Measurements from ENCODE around the gene RBM20. TPM values are rescaled to one million over a fixed set of nuclear protein-coding genes. Genes with fewer than 3 reads are reported as not detected.
A peak's percentile ranks its signal among the peaks of the same experiment; 100 is the strongest.
"Not testable (repeated sequence)": the region's sequence is repeated elsewhere in the genome, so short reads cannot be mapped to it uniquely, and the experiment has no call there.

RBM20 gene
- total and polyA plus RNA-seq, 5 donors = 34.3 to 92.0 (median 66.6) TPM

GRCh38 chr10:110649347-110650264 lies 5.5 kb downstream of the RBM20 start:
- ATAC-seq = no peak
- WGBS = 48% methylated on average over 6 of the region's 6 CpGs
- Histone ChIP-seq H3K4me3 (ENCODE audit: low read length) (no peak overlapping the region), H3K4me1 (ENCODE audit: control insufficient read depth, insufficient read depth, low read length) (peaks cover 2% of the 10 kb centered on the region), H3K9me3 (ENCODE audit: control insufficient read depth, low read length) (no peaks in the 10 kb centered on the region), H3K27me3 (ENCODE audit: control insufficient read depth, insufficient read depth) (peaks cover 3% of the 10 kb centered on the region), H3K27ac (ENCODE audit: low read length) (peak overlapping the region; percentile 6)
- no peak for DNase-seq
- intact Hi-C loops (cut with DNase I) = no loop called here

DNA sequence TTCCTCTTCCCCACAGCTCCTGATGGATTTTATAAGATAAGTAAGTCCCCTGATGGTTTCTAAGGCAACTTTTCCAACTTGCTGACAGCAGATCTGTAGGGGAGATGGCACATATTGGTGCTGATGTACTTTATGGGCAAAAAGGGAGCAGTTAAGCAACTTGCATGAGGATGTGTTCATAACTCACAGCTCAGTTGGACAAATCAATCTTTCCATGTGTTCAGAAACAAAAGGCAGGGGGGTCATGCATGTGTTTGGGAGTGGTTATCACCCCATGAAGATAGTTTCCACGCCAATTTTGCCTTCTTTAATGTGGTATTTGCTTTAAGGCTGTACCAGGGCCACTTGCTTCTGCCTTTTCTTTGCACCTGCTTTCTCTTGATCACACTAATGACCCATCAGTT lies 6.1 kb downstream of the RBM20 start:
- ATAC-seq (no peak), DNase-seq (no peak)
- Histone ChIP-seq H3K4me1 (ENCODE audit: control insufficient read depth, insufficient read depth, low read length) (peaks cover 2% of the 10 kb centered on the region), H3K9me3 (ENCODE audit: control insufficient read depth, low read length) (no peaks in the 10 kb centered on the region), H3K27ac (ENCODE audit: low read length) (no peak overlapping the region), H3K4me3 (ENCODE audit: low read length) (no peak overlapping the region), H3K27me3 (ENCODE audit: control insufficient read depth, insufficient read depth) (peaks cover 3% of the 10 kb centered on the region)
- intact Hi-C loops (cut with DNase I) = no loop called here
- WGBS = 54% methylated on average over 1 of the region's 1 CpG

DNA sequence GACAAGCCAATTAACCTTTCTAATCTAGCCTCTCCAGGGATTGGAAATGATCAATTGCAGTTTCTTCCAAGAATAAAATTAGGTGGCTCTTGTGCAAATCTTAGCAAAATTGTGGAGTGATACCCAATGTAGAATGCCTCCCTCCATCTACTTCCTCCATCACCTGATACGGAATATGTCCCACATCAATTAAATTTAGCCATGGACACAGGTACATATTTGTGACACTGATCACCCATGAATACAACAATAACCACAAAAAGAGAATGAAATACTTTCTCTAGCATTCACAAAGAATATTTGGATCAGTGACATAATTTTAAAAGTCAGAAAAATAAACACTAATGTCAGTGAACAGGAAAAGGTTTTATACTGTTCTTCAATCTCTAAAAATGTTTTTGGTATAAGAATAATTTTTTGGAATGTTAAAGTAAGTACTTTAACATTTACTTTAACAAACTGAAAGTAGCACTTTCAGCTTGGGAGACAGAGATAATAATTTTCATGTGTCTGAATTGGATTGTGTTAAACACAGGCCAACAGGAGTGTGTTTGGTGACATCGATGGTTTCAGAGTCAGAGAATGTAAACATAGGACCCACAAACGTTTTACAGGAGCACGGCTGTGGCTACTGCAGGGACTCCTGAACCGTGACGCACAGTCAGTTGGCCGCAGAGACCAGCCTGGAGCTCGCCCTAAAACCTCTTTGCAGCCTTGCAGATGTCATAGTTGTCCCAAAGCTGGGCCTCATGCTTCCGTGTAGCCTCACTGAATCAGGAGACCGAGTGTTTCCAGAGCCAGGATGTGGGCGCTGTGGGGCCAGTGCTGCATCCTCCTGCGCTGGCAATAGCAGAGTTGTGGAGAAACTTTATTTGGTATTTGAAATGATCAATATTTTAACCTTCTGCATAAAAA lies 7.2 kb downstream of the RBM20 start:
- Histone ChIP-seq H3K27me3 (ENCODE audit: control insufficient read depth, insufficient read depth) (peaks cover 3% of the 10 kb centered on the region), H3K9me3 (ENCODE audit: control insufficient read depth, low read length) (no peaks in the 10 kb centered on the region), H3K4me3 (ENCODE audit: low read length) (no peak overlapping the region), H3K4me1 (ENCODE audit: control insufficient read depth, insufficient read depth, low read length) (peaks cover 2% of the 10 kb centered on the region), H3K27ac (ENCODE audit: low read length) (peak overlapping the region; percentile 37)
- peak in 1 of 3 donors; percentile 36 for DNase-seq
- peak; percentile 59 to 71 for ATAC-seq
- intact Hi-C loops (cut with DNase I) = no loop called here
- WGBS = 23% methylated on average over 12 of the region's 12 CpGs

- ATAC-seq = peak in 1 of 2 donors; percentile 33
- intact Hi-C loops (cut with DNase I) = no loop called here
- Histone ChIP-seq H3K27ac (ENCODE audit: low read length) (no peak overlapping the region), H3K27me3 (ENCODE audit: control insufficient read depth, insufficient read depth) (no peaks in the 10 kb centered on the region), H3K4me3 (ENCODE audit: low read length) (no peak overlapping the region), H3K9me3 (ENCODE audit: control insufficient read depth, low read length) (no peaks in the 10 kb centered on the region), H3K4me1 (ENCODE audit: control insufficient read depth, insufficient read depth, low read length) (peaks cover 2% of the 10 kb centered on the region)
- 68% methylated on average over 6 of the region's 6 CpGs for WGBS
- DNase-seq = no peak
These were observed 8.5 kb downstream of the RBM20 start for GRCh38 chr10:110652475-110653118.

DNA sequence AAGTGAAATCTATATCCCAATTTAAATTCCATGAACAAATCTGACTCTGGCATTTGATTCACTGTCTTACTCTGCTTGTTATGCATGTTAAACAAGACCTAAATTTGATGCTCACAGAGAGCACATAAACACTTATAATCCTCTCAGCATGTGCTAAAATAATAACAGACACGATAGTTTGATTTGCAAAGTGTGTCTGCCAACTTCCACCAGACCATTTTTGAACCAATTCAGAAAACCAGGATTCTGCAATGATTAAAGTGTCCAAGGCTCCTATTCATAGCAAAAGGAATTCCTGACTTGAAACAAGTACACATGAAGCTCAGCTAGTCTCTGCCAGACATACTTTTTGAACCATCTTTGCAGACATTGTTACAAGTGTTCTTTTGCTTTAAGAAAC lies 11.2 kb downstream of the RBM20 start:
- Histone ChIP-seq H3K4me1 (ENCODE audit: control insufficient read depth, insufficient read depth, low read length) (peaks cover 4% of the 10 kb centered on the region), H3K9me3 (ENCODE audit: control insufficient read depth, low read length) (no peaks in the 10 kb centered on the region), H3K27ac (ENCODE audit: low read length) (no peak overlapping the region), H3K27me3 (ENCODE audit: control insufficient read depth, insufficient read depth) (no peaks in the 10 kb centered on the region), H3K4me3 (ENCODE audit: low read length) (no peak overlapping the region)
- intact Hi-C loops (cut with DNase I) = no loop called here
- DNase-seq (no peak), ATAC-seq (no peak)
- 22% methylated on average over 1 of the region's 1 CpG for WGBS

- no peak for ATAC-seq
- Histone ChIP-seq H3K27ac (ENCODE audit: low read length) (no peak overlapping the region), H3K4me1 (ENCODE audit: control insufficient read depth, insufficient read depth, low read length) (peaks cover 2% of the 10 kb centered on the region), H3K9me3 (ENCODE audit: control insufficient read depth, low read length) (no peaks in the 10 kb centered on the region), H3K27me3 (ENCODE audit: control insufficient read depth, insufficient read depth) (no peaks in the 10 kb centered on the region), H3K4me3 (ENCODE audit: low read length) (no peak overlapping the region)
- DNase-seq = no peak
- intact Hi-C loops (cut with DNase I) = no loop called here
- WGBS = 95% methylated on average over 4 of the region's 4 CpGs
These were observed 12.5 kb downstream of the RBM20 start for GRCh38 chr10:110656612-110657011.

- ATAC-seq = peak; percentile 10 to 36
- H3K27ac ChIP-seq (ENCODE audit: low read length) = peak overlapping the region; percentile 78
- WGBS = 65% methylated on average over 11 of the region's 11 CpGs
- intact Hi-C loops (cut with DNase I) = no loop called here
- no peaks in the 10 kb centered on the region for H3K27me3 ChIP-seq (ENCODE audit: control insufficient read depth, insufficient read depth)
- DNase-seq = peak in 1 of 3 donors; percentile 35
- no peak overlapping the region for H3K4me3 ChIP-seq (ENCODE audit: low read length)
- H3K9me3 ChIP-seq (ENCODE audit: control insufficient read depth, low read length) = no peaks in the 10 kb centered on the region
- peaks cover 2% of the 10 kb centered on the region for H3K4me1 ChIP-seq (ENCODE audit: control insufficient read depth, insufficient read depth, low read length)
These were observed 14.0 kb downstream of the RBM20 start for GRCh38 chr10:110657973-110658691.

GRCh38 chr10:110659558-110659957 lies 15.4 kb downstream of the RBM20 start:
- peaks cover 2% of the 10 kb centered on the region for H3K4me1 ChIP-seq (ENCODE audit: control insufficient read depth, insufficient read depth, low read length)
- no peak for DNase-seq
- no peak overlapping the region for H3K27ac ChIP-seq (ENCODE audit: low read length)
- WGBS = 60% methylated on average over 1 of the region's 1 CpG
- no peak for ATAC-seq
- H3K9me3 ChIP-seq (ENCODE audit: control insufficient read depth, low read length) = no peaks in the 10 kb centered on the region
- no peak overlapping the region for H3K4me3 ChIP-seq (ENCODE audit: low read length)
- intact Hi-C loops (cut with DNase I) = no loop called here
- H3K27me3 ChIP-seq (ENCODE audit: control insufficient read depth, insufficient read depth) = no peaks in the 10 kb centered on the region

DNA sequence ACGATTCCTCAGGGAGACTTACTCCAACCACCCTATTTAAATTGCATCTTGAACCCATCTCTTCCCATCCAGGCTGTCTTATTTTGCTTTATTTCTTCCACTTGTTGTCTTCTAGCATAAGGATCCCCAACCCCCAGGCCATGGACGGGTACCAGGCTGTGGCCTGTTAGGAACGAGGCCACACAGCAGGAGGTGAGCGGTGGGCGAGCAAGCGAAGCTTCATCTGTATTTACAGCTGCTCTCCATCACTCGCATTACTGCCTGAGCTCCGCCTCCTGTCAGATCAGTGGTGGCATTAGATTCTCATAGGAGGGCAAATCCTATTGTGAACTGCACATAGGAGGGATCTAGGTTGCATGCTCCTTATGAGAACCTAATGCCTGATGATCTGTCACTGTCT lies 16.2 kb downstream of the RBM20 start:
- H3K4me1 ChIP-seq (ENCODE audit: control insufficient read depth, insufficient read depth, low read length); H3K9me3 ChIP-seq (ENCODE audit: control insufficient read depth, low read length); H3K27ac ChIP-seq (ENCODE audit: low read length); intact Hi-C loops (cut with DNase I); H3K27me3 ChIP-seq (ENCODE audit: control insufficient read depth, insufficient read depth); ATAC-seq; H3K4me3 ChIP-seq (ENCODE audit: low read length); DNase-seq: not testable (repeated sequence)
- WGBS = 78% methylated on average over 8 of the region's 8 CpGs

GRCh38 chr10:110661292-110661691 lies 17.2 kb downstream of the RBM20 start:
- Histone ChIP-seq H3K4me1 (ENCODE audit: control insufficient read depth, insufficient read depth, low read length) (peaks cover 2% of the 10 kb centered on the region), H3K4me3 (ENCODE audit: low read length) (no peak overlapping the region), H3K27ac (ENCODE audit: low read length) (peak overlapping the region; percentile 90), H3K27me3 (ENCODE audit: control insufficient read depth, insufficient read depth) (no peaks in the 10 kb centered on the region), H3K9me3 (ENCODE audit: control insufficient read depth, low read length) (no peaks in the 10 kb centered on the region)
- intact Hi-C loops (cut with DNase I) = no loop called here
- DNase-seq = no peak
- WGBS = 77% methylated on average over 5 of the region's 5 CpGs
- ATAC-seq = no peak

Data from right cardiac atrium (tissue), 5 donors.